WERI-Rb-1 (cell line): ENCODE measurements around the gene HMGN1.

Source experiments
- DNase-seq: peaks from one replicate; pipeline ENCODE4 v3.0.0-alpha.2; 2020
- H3K27ac ChIP-seq: fragments of 250-450 bp; sonication (Bioruptor Pico); 2 replicates; pipeline ENCODE4 v1.5.1; 2020; ENCODE audit warnings: mild to moderate bottlenecking, moderate library complexity
- H3K27me3 ChIP-seq: fragments of 250-450 bp; sonication (Bioruptor Pico); 2 replicates; pipeline ENCODE4 v1.5.1; 2021; ENCODE audit warnings: mild to moderate bottlenecking, low read depth, moderate library complexity; ENCODE audit not compliant: insufficient read depth, severe bottlenecking
- H3K36me3 ChIP-seq: fragments of 250-450 bp; sonication (Bioruptor Pico); 2 replicates; pipeline ENCODE4 v1.5.1; 2020; ENCODE audit warnings: mild to moderate bottlenecking, moderate library complexity
- H3K4me3 ChIP-seq: 2 replicates; pipeline ENCODE4 v1.5.1; 2011; ENCODE audit warnings: low read depth, mild to moderate bottlenecking, control low read depth, low read length
- H3K9me3 ChIP-seq: fragments of 250-450 bp; sonication (Bioruptor Pico); 2 replicates; pipeline ENCODE4 v1.5.1; 2021; ENCODE audit warnings: mild to moderate bottlenecking, moderate library complexity; ENCODE audit not compliant: severe bottlenecking
- TF ChIP-seq, protein P1 (sequence below): IDR thresholded peaks from 2 replicates; pipeline ENCODE4 v1.5.1; 2011; ENCODE audit warnings: low read depth, mild to moderate bottlenecking, control low read depth, inconsistent platforms, low read length

The HMGN1 gene

DNA sequence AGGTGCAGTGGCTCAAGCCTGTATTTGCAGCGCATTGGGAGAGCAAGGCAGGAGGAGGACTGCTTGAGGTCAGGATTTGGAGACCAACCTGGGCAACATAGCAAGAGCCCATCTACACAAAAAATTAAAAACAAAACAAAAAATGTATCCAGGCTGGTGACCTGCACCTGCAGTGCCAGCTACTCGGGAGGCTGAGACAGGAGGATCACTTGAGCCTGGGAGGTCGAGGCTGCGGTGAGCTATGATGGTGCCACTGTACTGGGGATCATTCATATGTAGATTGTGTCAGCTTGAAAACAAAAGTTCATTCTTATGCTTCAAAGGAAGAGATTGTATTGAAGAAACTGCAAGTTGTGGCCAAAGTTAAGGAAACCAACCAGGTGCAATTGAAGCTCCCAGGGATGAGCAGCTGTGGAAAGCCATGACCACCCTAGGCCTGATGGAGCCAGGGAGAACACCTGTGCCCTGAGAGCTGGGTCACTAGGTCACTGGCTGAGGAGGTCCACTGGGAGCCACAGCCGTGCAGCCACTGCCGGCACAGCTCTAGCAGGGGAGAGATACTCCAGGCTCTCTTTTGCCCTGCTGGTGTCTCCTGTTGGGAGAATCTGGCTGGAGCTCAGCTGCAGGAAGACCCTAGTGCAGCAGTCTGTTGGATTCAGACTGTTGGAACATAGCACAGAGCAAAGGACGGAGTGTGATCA, 22.1 kb downstream of the HMGN1 start:
- TF ChIP-seq, protein P1, sequence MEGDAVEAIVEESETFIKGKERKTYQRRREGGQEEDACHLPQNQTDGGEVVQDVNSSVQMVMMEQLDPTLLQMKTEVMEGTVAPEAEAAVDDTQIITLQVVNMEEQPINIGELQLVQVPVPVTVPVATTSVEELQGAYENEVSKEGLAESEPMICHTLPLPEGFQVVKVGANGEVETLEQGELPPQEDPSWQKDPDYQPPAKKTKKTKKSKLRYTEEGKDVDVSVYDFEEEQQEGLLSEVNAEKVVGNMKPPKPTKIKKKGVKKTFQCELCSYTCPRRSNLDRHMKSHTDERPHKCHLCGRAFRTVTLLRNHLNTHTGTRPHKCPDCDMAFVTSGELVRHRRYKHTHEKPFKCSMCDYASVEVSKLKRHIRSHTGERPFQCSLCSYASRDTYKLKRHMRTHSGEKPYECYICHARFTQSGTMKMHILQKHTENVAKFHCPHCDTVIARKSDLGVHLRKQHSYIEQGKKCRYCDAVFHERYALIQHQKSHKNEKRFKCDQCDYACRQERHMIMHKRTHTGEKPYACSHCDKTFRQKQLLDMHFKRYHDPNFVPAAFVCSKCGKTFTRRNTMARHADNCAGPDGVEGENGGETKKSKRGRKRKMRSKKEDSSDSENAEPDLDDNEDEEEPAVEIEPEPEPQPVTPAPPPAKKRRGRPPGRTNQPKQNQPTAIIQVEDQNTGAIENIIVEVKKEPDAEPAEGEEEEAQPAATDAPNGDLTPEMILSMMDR, result no peak
- Histone ChIP-seq H3K27ac (no peak overlapping the region), H3K4me3 (no peak overlapping the region), H3K36me3 (no peaks in the 10 kb centered on the region), H3K27me3 (no peaks in the 10 kb centered on the region), H3K9me3 (no peaks in the 10 kb centered on the region)
- DNase-seq, result no peak

DNA sequence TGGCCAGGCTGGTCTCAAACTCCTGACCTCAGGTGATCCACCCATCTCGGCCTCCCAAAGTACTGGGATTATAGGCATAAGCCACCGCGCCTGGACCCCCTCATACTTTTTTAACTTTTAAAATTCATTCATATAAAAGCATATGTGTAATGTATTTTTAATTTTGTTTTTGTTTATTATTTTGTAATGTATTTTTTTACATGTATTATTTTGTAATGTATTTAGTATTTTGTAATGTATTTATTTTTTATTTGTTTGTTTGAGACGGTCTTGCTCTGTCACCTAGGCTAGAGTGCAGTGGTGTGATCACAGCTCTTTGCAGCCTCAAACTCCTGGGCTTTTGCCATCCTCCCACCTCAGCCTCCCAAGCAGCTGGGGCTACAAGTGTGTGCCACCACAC, 23.4 kb downstream of the HMGN1 start:
- Histone ChIP-seq H3K27me3 (no peaks in the 10 kb centered on the region), H3K4me3 (no peak overlapping the region), H3K36me3 (no peaks in the 10 kb centered on the region), H3K27ac (no peak overlapping the region), H3K9me3 (no peaks in the 10 kb centered on the region)
- DNase-seq, result no peak
- TF ChIP-seq, protein P1, result no peak

DNA sequence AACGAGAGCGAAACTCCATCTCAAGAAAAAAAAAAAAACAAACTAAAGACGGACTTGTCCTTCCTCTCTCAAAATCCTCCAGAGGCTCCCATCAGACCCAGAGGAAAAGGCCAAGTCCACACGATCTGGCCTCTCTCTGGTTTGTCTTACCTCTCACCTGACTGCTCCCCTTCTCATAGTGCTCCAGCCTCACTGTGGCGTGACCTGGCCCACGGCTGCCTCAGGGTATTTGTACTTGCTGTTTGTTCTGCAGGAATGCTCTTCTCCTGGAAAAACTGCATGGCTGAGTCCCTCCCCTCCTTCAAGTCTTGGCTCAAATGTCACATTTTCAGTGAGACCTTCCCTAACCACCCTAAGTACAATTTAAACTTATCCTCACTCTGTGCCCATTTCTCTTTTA, 27.5 kb downstream of the HMGN1 start:
- Histone ChIP-seq H3K27ac (no peak overlapping the region), H3K36me3 (no peaks in the 10 kb centered on the region), H3K9me3 (no peaks in the 10 kb centered on the region), H3K4me3 (no peak overlapping the region), H3K27me3 (no peaks in the 10 kb centered on the region)
- TF ChIP-seq, protein P1, result no peak
- DNase-seq, result no peak

- TF ChIP-seq, protein P1, result no peak
- H3K9me3 ChIP-seq, result no peaks in the 10 kb centered on the region
- DNase-seq, result peak; percentile 18
- H3K27me3 ChIP-seq, result no peaks in the 10 kb centered on the region
- no peak overlapping the region for H3K4me3 ChIP-seq
- H3K27ac ChIP-seq, result no peak overlapping the region
- no peaks in the 10 kb centered on the region for H3K36me3 ChIP-seq
Measured at GRCh38 chr21:39319814-39320332, 29.0 kb downstream of the HMGN1 start.

GRCh38 chr21:39319251-39319756, 29.6 kb downstream of the HMGN1 start:
- DNase-seq, result no peak
- Histone ChIP-seq H3K27ac (peak overlapping the region; percentile 53), H3K36me3 (no peaks in the 10 kb centered on the region), H3K9me3 (no peaks in the 10 kb centered on the region), H3K27me3 (no peaks in the 10 kb centered on the region), H3K4me3 (no peak overlapping the region)
- TF ChIP-seq, protein P1, result no peak
